ENCODE measurements around the gene TTC28. TPM values are rescaled to one million over a fixed set of nuclear protein-coding genes. Genes with fewer than 3 reads are reported as not detected.
"Not testable (repeated sequence)": the region's sequence is repeated elsewhere in the genome, so short reads cannot be mapped to it uniquely, and the experiment has no call there.

TTC28 gene
- total and polyA plus RNA-seq, 8 donors = 31.1 to 44.2 (median 41.4) TPM

DNA sequence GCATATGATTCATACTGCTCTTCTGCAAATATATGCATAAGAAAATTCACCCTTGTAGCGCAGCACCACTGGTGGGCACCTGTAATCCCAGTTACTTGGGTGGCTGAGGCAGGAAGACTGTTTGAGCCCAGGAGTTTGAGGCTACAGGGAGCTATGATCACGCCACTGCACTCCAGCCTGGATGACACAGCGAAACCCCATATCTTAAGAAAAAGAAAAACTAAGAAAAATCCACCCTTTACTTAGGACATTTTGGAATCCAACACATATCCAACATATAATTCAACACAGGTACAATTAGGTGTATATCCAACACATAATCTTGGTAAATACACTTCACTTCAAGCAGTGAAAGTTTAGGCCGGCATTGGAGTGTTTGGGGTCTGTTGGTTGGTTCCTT is 505.1 kb downstream of the TTC28 start:
- Histone ChIP-seq H3K27me3 (no peaks in the 10 kb centered on the region), H3K4me3 (no peak overlapping the region), H3K4me1 (no peaks in the 10 kb centered on the region), H3K9me3 (no peaks in the 10 kb centered on the region), H3K36me3 (no peaks in the 10 kb centered on the region), H3K27ac (no peak overlapping the region)
- intact Hi-C loops (cut with DNase I) = no loop called here
- DNase-seq = no peak
- TF ChIP-seq, protein P1, sequence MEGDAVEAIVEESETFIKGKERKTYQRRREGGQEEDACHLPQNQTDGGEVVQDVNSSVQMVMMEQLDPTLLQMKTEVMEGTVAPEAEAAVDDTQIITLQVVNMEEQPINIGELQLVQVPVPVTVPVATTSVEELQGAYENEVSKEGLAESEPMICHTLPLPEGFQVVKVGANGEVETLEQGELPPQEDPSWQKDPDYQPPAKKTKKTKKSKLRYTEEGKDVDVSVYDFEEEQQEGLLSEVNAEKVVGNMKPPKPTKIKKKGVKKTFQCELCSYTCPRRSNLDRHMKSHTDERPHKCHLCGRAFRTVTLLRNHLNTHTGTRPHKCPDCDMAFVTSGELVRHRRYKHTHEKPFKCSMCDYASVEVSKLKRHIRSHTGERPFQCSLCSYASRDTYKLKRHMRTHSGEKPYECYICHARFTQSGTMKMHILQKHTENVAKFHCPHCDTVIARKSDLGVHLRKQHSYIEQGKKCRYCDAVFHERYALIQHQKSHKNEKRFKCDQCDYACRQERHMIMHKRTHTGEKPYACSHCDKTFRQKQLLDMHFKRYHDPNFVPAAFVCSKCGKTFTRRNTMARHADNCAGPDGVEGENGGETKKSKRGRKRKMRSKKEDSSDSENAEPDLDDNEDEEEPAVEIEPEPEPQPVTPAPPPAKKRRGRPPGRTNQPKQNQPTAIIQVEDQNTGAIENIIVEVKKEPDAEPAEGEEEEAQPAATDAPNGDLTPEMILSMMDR (IDR thresholded peaks at IDR 0.05) = no peak
- ATAC-seq = no peak

DNA sequence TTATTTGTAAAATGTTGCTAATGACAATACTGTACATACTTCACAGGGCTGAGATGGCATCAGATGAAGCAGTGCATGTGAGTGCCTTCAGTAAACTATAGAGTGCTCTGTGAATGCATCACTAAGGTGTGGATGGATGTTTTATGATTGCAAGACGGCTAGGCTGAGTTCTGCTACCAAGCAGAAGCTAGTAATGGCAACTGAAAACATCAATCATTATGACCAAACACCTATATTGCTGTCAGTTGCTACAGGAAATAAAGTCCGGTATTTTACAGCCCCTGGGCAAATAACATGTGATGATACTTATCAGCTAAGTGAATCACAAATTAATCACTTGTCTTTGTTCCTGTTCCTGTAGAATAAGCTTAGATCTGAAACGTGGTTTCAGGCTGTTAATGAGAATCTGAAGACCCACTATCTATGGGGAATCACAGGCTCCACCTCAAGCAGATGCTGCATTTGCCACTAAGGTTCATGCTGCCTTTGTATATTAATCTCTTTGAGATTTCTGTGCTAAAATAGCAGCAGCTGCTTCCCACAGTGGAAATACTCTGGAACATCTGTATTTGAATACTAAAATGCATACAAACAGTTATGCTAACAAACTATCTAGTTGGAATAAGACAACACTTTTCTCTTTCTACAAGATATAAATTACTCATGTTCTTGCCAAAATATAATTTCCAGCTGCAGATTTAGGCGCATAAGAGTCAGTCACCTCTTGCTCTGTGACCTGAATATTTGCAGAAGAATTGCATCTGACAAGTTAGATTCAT is 506.6 kb downstream of the TTC28 start:
- Histone ChIP-seq H3K4me1 (no peaks in the 10 kb centered on the region), H3K4me3 (no peak overlapping the region), H3K27me3 (no peaks in the 10 kb centered on the region), H3K9me3 (no peaks in the 10 kb centered on the region), H3K27ac (no peak overlapping the region), H3K36me3 (no peaks in the 10 kb centered on the region)
- intact Hi-C loops (cut with DNase I) = no loop called here
- DNase-seq (no peak), ATAC-seq (no peak)
- TF ChIP-seq, protein P1 (IDR thresholded peaks at IDR 0.05) = no peak

DNA sequence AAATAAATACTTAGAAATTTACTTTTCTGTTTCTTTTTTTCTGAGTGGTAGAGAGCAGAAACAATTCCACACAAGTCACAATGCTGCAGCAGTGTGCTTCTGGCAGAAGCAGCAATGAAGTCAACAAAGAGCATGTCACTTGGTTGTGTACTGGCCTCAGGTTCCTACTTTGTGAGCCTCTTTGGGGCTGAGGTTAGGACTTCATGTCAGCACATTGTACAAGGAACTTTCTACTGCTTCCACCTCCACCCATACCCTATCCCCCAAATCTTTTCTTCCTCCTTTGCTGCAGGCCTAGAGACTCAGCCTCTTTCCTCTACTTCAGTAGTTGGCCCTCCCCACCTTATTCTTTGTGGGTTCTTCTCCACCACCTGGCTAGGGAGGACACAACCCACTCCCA is 507.9 kb downstream of the TTC28 start:
- Histone ChIP-seq H3K27ac (no peak overlapping the region), H3K4me1 (no peaks in the 10 kb centered on the region), H3K27me3 (no peaks in the 10 kb centered on the region), H3K36me3 (no peaks in the 10 kb centered on the region), H3K4me3 (no peak overlapping the region), H3K9me3 (no peaks in the 10 kb centered on the region)
- DNase-seq (no peak), ATAC-seq (peak; percentile 52)
- TF ChIP-seq, protein P1 (IDR thresholded peaks at IDR 0.05) = no peak
- intact Hi-C loops (cut with DNase I) = no loop called here

DNA sequence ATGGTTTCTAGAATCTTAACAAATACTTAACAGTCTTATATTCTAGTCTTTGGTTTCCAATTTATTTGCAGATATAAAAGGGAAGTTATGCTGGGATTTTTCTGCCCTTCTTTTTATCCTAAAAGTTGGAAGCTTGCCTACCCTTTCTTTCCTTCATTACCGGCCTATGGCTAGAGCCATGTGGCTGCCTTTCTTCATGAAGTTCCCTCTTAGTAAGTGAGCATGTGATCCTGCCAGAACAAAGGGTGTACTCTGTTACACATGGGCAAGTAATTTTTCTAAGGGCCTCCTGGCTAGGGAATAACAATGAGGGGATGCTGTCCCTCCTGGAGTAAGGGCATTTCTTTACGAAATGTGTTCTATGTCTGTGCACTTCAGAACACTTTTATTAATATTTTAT is 508.5 kb downstream of the TTC28 start:
- DNase-seq = no peak
- peak; percentile 41 for ATAC-seq
- intact Hi-C loops (cut with DNase I) = no loop called here
- Histone ChIP-seq H3K27ac (no peak overlapping the region), H3K4me3 (no peak overlapping the region), H3K9me3 (no peaks in the 10 kb centered on the region), H3K36me3 (no peaks in the 10 kb centered on the region), H3K27me3 (no peaks in the 10 kb centered on the region), H3K4me1 (no peaks in the 10 kb centered on the region)
- TF ChIP-seq, protein P1 (IDR thresholded peaks at IDR 0.05) = no peak

DNA sequence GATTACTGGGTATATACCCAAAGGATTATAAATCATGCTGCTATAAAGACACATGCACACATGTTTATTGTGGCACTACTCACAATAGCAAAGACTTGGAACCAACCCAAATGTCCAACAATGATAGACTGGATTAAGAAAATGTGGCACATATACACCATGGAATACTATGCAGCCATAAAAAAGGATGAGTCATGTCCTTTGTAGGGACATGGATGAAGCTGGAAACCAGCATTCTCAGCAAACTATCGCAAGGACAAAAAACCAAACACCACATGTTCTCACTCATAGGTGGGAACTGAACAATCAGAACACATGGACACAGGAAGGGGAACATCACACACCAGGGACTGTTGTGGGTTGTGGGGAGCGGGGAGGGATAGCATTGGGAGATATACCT is 510.3 kb downstream of the TTC28 start:
- H3K27ac ChIP-seq; DNase-seq; intact Hi-C loops (cut with DNase I): not testable (repeated sequence)

DNA sequence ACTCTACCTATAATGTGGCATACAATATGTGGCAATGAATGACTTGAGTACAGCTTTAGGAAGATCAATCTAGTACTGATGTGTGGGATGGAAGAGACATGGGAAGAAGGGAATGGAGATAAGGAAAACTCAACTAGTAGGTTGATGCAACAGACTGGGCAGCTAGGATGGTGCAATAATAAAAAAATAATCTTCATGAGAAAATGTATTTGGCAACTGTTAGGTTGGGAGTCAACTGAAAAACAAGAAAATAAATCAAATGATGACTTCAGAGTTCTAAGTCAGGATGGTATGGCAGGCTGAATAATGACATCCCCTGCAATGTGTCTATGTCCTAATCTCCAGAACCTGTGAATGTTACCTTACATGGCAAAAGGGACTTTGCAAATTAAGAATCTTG is 523.8 kb downstream of the TTC28 start:
- Histone ChIP-seq H3K27ac (no peak overlapping the region), H3K4me3 (no peak overlapping the region)
- ATAC-seq = no peak

More for the DNA sequence above, 510.3 kb downstream of the TTC28 start:
- H3K27me3 ChIP-seq, H3K4me1 ChIP-seq, ATAC-seq, H3K4me3 ChIP-seq, H3K36me3 ChIP-seq, H3K9me3 ChIP-seq: not testable (repeated sequence)

More for the DNA sequence above, 523.8 kb downstream of the TTC28 start:
- Histone ChIP-seq H3K36me3 (no peaks in the 10 kb centered on the region), H3K9me3 (no peaks in the 10 kb centered on the region), H3K4me1 (no peaks in the 10 kb centered on the region), H3K27me3 (no peaks in the 10 kb centered on the region)
- TF ChIP-seq, protein P1 (IDR thresholded peaks at IDR 0.05) = no peak
- no peak for DNase-seq
- intact Hi-C loops (cut with DNase I) = no loop called here

All from left lung (tissue), 10 donors.